HepG2 (cell line): ENCODE results near the gene MUL1. TPM values are rescaled to one million over a fixed set of nuclear protein-coding genes. Genes with fewer than 3 reads are reported as not detected.

Source experiments
- CEBPG ChIP-seq: IDR thresholded peaks from 2 replicates; pipeline ENCODE4 v1.6.1; 2016
- ELF3 ChIP-seq: IDR thresholded peaks from 2 replicates; pipeline ENCODE4 v1.6.1; 2016; ENCODE audit warnings: missing genetic modification reagents, missing compliant biosample characterization
- FOSL1 ChIP-seq: sonication (generic); formaldehyde crosslinking; IDR thresholded peaks from 2 replicates; pipeline ENCODE4 v1.9.0; 2021; ENCODE audit warnings: missing genetic modification reagents, borderline replicate concordance
- FOXC1 ChIP-seq: sonication (generic); formaldehyde crosslinking; IDR thresholded peaks from 2 replicates; pipeline ENCODE4 v1.8.0; 2022; ENCODE audit warnings: mild to moderate bottlenecking, missing genetic modification reagents, borderline replicate concordance
- GATAD2A ChIP-seq: IDR thresholded peaks from 2 replicates; pipeline ENCODE4 v1.6.1; 2016
- GTF2F1 ChIP-seq: fragments of 150-350 bp; IDR thresholded peaks from 2 replicates; pipeline ENCODE4 v1.6.1; 2014; ENCODE audit warnings: low read length
- HMG20A ChIP-seq: IDR thresholded peaks from 2 replicates; pipeline ENCODE4 v1.6.1; 2016; ENCODE audit warnings: borderline replicate concordance
- MAFF ChIP-seq: IDR thresholded peaks from 2 replicates; pipeline ENCODE4 v1.6.1; 2011; ENCODE audit warnings: low read depth, low read length, improper control_type of control experiment
- PAX8 ChIP-seq: sonication (generic); formaldehyde crosslinking; IDR thresholded peaks from 2 replicates; pipeline ENCODE4 v1.8.0; 2022; ENCODE audit warnings: mild to moderate bottlenecking, missing genetic modification reagents, borderline replicate concordance
- YEATS4 ChIP-seq: sonication (generic); formaldehyde crosslinking; IDR thresholded peaks from 2 replicates; pipeline ENCODE4 v1.4.0; 2020; ENCODE audit warnings: missing genetic modification reagents, borderline replicate concordance
- ZBTB40 ChIP-seq, 2 experiments: fragments of 450-650 bp in 1 of 2; sonication (generic) in 1 of 2; formaldehyde crosslinking in 1 of 2; IDR thresholded peaks; 2 replicates each; pipeline versions ENCODE4 v1.6.1 to v1.8.0; 2016 to 2022; ENCODE audit warnings: antibody characterized with exemption in 1 of 2, mild to moderate bottlenecking in 1 of 2, missing genetic modification reagents in 1 of 2
- ZC3H13 ChIP-seq: sonication (generic); formaldehyde crosslinking; IDR thresholded peaks from 2 replicates; pipeline ENCODE4 v1.8.1; 2023; ENCODE audit warnings: mild to moderate bottlenecking, missing genetic modification reagents, moderate library complexity
- ZFP36L2 ChIP-seq: sonication (generic); formaldehyde crosslinking; IDR thresholded peaks from 2 replicates; pipeline ENCODE4 v1.4.0; 2020; ENCODE audit warnings: missing genetic modification reagents
- ZMYM4 ChIP-seq: sonication (generic); formaldehyde crosslinking; IDR thresholded peaks from 2 replicates; pipeline ENCODE4 v1.8.1; 2023; ENCODE audit warnings: mild to moderate bottlenecking, missing genetic modification reagents
- ZNF205 ChIP-seq: IDR thresholded peaks from 2 replicates; pipeline ENCODE4 v1.6.1; 2018; ENCODE audit warnings: missing biosample characterization, missing genetic modification reagents
- polyA plus RNA-seq, 8 experiments: library from polyadenylated mRNA; depleted of rRNA in 3 of 8; stranded (reverse) in 7 of 8; unstranded in 1 of 8; fragments of >200 nt; fragmentation: Illumina TruSeq in 4 of 8; extraction: Trizol in 4 of 8; gene quantifications; 2 replicates each; pipeline versions ENCODE4 v1.2.1 to v1.2.3, GENCODE V29; 2011 to 2016; ENCODE audit warnings: low read depth in 4 of 8, missing spikeins in 1 of 8, mixed read lengths in 1 of 8; ENCODE audit not compliant: insufficient read depth in 1 of 8
- total RNA-seq, 5 experiments: library from RNA; depleted of rRNA; stranded (reverse); fragments of >200 nt; fragmentation: Illumina TruSeq; extraction: Trizol; gene quantifications; 2 replicates each; pipeline ENCODE4 v1.2.3, GENCODE V29; 2016; ENCODE audit warnings: low read depth in 1 of 5
- TF ChIP-seq, protein P1 (sequence below): sonication (generic); formaldehyde crosslinking; IDR thresholded peaks from 2 replicates; pipeline ENCODE4 v1.5.1; 2020; ENCODE audit warnings: mild to moderate bottlenecking, missing genetic modification reagents
- TF ChIP-seq, protein P2 (sequence below): IDR thresholded peaks from 2 replicates; pipeline ENCODE4 v1.6.1; 2016

MUL1 gene
- total and polyA plus RNA-seq, 2 of the 13 experiments (the other 11 are each of a cell fraction or from before 2014, with no cell fraction given) = 21.5 to 26.5 TPM

DNA sequence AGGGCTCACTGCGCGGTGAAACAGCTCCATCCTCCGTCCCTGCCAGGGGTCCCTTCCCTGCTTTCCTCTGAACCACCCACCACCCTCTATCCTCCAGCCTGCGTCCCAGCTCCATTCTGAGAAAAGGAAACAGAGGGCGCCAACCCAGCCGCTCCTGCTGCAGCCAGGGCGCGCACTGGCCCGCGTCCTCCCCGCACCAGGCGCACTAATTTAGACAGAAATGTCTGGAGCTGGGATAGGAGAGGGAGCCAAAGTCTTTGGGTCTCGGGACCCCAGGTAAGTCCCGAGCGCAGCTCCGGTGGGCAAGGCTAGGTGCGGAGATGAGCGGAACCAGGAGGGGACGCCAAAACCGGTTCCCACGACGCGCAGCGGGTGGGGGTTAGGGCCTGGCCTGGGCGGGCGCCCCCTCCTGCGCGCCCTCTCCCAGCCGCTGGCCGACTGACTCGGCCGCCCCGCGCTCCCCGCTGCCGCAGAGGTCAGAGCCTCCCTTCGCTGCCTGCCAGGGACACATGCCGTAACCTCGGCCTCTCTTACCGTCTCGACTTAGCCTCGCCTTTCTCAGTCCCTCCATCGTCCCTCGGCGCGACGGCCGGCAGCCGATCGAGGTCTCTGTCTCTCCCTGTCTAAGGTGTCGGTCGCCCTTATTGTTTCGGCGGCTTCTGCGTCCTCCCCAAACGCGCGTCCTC, 24.0 kb downstream of the MUL1 start (continued):
- TF ChIP-seq ZBTB40 (IDR thresholded peaks at IDR 0.05) = no peak
- no peak for TF ChIP-seq ZBTB40 (CRISPR knock-in tag; IDR thresholded peaks at IDR 0.05)
- no peak for TF ChIP-seq HMG20A (CRISPR knock-in tag)
- TF ChIP-seq CEBPG = no peak
- peak; percentile 61; the same call in 1 of the 2 replicates for TF ChIP-seq YEATS4 (CRISPR knock-in tag)
- TF ChIP-seq, protein P1, sequence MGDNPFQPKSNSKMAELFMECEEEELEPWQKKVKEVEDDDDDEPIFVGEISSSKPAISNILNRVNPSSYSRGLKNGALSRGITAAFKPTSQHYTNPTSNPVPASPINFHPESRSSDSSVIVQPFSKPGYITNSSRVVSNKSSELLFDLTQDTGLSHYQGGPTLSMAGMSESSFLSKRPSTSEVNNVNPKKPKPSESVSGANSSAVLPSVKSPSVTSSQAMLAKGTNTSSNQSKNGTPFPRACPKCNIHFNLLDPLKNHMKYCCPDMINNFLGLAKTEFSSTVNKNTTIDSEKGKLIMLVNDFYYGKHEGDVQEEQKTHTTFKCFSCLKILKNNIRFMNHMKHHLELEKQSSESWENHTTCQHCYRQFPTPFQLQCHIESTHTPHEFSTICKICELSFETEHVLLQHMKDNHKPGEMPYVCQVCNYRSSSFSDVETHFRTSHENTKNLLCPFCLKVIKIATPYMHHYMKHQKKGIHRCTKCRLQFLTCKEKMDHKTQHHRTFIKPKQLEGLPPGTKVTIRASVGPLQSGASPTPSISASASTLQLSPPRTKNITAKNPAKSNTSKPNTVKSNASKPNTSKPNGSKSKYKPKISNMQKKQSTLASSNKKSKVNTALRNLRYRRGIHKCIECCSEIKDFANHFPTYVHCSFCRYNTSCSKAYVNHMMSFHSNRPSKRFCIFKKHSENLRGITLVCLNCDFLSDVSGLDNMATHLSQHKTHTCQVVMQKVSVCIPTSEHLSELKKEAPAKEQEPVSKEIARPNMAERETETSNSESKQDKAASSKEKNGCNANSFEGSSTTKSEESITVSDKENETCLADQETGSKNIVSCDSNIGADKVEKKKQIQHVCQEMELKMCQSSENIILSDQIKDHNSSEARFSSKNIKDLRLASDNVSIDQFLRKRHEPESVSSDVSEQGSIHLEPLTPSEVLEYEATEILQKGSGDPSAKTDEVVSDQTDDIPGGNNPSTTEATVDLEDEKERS (CRISPR knock-in tag) = 0 out of 2 replicates have a peak, but pooled peaks have one; percentile 29
- no peak; the same call in 1 of the 2 replicates for TF ChIP-seq FOSL1 (CRISPR knock-in tag)
- TF ChIP-seq GTF2F1 = no peak
- no peak for TF ChIP-seq GATAD2A (CRISPR knock-in tag)
- no peak for TF ChIP-seq ZC3H13
- TF ChIP-seq ZNF205 (CRISPR knock-in tag) = no peak
- TF ChIP-seq, protein P2, sequence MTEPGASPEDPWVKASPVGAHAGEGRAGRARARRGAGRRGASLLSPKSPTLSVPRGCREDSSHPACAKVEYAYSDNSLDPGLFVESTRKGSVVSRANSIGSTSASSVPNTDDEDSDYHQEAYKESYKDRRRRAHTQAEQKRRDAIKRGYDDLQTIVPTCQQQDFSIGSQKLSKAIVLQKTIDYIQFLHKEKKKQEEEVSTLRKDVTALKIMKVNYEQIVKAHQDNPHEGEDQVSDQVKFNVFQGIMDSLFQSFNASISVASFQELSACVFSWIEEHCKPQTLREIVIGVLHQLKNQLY = no peak
- no peak for TF ChIP-seq PAX8 (CRISPR knock-in tag)
- no peak for TF ChIP-seq ZFP36L2 (CRISPR knock-in tag)
- TF ChIP-seq MAFF = no peak
- TF ChIP-seq ELF3 (CRISPR knock-in tag) = no peak
- TF ChIP-seq ZMYM4 = no peak
- no peak for TF ChIP-seq FOXC1 (CRISPR knock-in tag)
